Measurements from ENCODE around the gene PXMP4. TPM values are rescaled to one million over a fixed set of nuclear protein-coding genes. Genes with fewer than 3 reads are reported as not detected.
A peak's percentile ranks its signal among the peaks of the same experiment; 100 is the strongest.

Gene PXMP4
- total RNA-seq, 2 experiments from 2014 or later = 6.9 to 7.3 TPM

DNA sequence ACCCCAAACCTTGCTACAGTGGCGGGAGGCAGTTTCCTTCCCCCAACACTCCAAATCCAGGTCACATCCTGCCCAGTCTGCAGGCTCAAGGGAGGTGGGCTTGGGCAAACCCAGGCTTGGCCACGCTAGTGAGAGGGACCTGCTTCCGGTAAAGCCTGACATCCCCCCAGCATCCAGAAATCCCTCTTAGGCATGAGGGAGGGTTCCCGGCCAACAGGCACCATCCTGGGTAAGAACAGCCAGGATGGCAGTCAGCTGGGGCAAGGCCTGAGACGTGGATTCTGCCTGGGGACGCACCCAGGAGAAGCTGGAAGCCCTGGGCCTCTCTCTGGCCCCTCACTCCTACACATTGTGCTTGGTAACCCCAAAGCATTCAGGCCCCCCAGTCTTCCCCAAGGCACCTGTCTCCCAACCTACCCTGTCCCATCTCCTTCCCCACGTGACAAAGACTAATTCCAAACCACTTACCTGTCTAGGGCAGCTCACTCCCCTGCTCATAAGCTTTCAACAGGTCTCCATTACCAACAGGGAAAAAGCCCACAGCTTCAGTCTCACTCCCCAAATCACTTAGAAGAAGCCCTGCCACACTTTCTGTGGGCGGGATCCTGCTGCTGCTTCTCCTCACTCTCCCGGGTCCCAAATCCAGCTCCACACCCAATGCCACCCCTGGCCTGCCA, 55.9 kb downstream of the PXMP4 start:
- peaks cover 7% of the 10 kb centered on the region for H3K36me3 Mint-ChIP-seq
- H3K4me1 Mint-ChIP-seq = peaks cover 29% of the 10 kb centered on the region
- DNase-seq = no peak
- H3K27ac Mint-ChIP-seq = peak overlapping the region; percentile 76
- peak overlapping the region; percentile 84 for H3K4me3 Mint-ChIP-seq
- H3K27me3 Mint-ChIP-seq = no peaks in the 10 kb centered on the region
- no peaks in the 10 kb centered on the region for H3K9me3 Mint-ChIP-seq

DNA sequence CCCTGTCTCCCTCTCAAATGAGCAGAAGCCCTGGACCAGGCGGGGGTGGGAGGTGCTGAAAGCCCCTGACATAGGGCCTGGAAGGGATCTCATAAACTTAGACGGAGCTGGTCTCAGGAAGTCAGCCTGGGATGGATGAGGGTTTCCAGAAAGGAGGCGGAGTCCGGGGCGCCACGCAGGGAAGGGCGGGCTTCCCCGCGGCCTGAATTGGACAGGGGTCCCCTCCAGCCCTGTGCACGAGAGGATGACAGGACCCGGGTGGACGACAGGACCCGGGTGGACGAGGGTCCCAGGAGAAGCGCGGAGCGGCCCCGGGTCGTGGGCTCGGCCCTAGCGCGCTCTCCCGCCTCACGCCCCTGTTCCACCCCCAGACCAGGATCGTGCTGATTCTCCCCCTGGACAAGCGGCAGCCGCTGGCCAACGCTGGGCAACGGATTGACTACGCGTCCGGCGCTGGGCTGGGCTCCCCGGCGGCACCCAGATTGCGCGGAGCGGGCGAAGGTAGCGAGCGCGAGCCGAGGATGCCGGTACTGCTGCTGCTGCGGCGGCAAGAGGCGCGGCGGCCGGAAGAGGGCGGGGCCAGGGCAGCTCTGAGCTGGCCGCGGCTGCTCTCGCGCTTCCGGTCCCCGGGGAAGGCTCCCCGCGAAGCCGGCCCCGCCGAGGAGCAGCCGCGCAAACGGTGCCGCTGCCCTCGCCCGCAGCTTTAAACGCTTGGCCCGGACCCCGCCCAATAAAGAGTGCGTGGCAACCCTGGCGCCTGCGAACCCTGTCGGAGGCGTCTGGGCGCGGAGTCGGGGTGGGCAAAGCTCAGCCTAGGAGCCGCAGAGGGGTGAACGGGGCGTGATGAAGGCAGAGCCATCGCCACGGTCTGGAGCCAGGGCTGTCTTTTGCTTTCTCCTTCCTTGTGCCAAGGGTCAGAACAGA, 56.7 kb downstream of the PXMP4 start:
- no peaks in the 10 kb centered on the region for H3K9me3 Mint-ChIP-seq
- H3K27ac Mint-ChIP-seq = peak overlapping the region; percentile 83
- peaks cover 5% of the 10 kb centered on the region for H3K36me3 Mint-ChIP-seq
- H3K27me3 Mint-ChIP-seq = no peaks in the 10 kb centered on the region
- H3K4me1 Mint-ChIP-seq = peaks cover 27% of the 10 kb centered on the region
- DNase-seq = peak; percentile 92
- H3K4me3 Mint-ChIP-seq = peak overlapping the region; percentile 84

DNA sequence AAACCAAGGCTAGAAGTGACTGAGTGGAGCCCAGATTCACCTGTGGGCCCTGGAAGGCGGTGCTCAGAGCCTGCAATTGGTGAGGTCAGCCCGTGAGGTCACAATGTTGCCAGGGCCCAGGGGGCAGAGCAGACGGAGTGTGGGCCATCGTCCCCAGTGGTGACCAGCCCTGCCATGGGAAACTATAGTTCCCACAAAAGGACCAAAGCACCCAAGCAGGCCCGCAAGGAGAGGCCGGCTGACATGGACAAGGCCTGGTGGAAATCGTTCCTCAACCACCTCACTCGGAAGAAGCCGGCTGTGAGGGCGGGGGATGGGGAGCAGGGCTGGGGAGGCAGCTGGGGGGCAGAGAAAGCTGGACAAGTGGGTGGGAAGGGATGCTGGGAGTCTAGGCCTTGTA, 57.9 kb downstream of the PXMP4 start, which contains the start of gene C20orf144:
Gene C20orf144 (plus strand): TSS at position 156 of the 400 bp plus-strand sequence. CDS start 19 bp downstream, at position 175.
- H3K4me1 Mint-ChIP-seq = peaks cover 22% of the 10 kb centered on the region

DNA sequence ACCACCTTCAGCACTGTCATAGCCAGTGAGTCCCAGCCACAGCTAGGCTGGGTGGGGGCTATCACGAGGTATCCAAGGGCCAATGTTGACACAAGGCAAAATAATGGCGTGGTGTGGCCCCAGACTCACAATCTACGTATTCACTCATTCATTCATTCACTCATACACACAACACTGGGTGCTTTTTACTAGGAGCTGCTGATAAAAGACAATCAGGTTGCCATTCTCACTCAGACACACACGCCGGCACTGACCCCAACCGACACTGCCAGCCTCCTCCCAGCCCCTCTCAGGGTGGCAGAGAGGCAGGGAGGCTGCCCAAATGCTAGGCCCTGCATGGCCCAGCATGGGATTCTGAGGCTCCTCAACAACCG, 59.4 kb downstream of the PXMP4 start:
- Mint-ChIP-seq H3K27me3 (no peaks in the 10 kb centered on the region), H3K9me3 (no peaks in the 10 kb centered on the region), H3K4me3 (no peak overlapping the region), H3K36me3 (no peaks in the 10 kb centered on the region), H3K27ac (no peak overlapping the region), H3K4me1 (peaks cover 15% of the 10 kb centered on the region)
- DNase-seq = no peak

More for the DNA sequence above, 57.9 kb downstream of the PXMP4 start, which contains the start of gene C20orf144:
- DNase-seq = no peak
- Mint-ChIP-seq H3K27me3 (no peaks in the 10 kb centered on the region), H3K27ac (peak within 1 kb of the TSS; percentile 83), H3K4me3 (peak within 1 kb of the TSS; percentile 84), H3K9me3 (no peaks in the 10 kb centered on the region), H3K36me3 (no peaks in the 10 kb centered on the region)

DNA sequence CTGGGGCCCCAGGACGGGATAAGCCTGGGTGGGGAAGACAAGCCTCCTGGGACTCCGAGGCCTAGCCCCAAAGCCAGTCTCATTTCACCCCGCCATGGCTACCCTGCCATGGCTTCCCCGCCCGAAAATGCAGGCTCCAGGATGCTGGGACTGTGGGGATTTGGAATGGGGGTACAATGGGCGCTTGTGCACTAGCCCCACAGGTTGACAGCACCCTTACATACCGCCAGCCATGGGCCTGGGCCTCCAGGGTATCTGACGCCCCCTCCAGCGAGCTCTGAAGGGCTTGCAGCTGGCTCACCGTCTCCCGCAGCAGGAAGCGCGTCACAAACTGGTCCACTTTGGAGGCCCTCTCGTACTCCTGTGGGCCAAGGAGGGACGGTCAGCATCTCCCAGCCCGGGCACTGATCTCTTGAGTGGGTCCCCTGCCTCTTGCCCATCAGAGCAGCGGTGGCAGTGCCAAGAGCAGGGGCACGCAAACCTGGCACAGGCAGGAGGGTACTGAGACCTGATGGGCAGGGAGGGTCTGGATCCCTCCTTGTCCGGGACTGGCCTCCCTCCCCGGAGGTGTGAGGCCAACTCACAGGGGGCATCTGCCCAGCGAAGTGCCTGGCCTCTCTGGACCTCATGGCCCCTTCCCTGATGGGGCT, 60.0 kb downstream of the PXMP4 start:
- Mint-ChIP-seq H3K36me3 (no peaks in the 10 kb centered on the region), H3K9me3 (no peaks in the 10 kb centered on the region), H3K4me3 (no peak overlapping the region), H3K27me3 (no peaks in the 10 kb centered on the region), H3K27ac (no peak overlapping the region), H3K4me1 (peaks cover 11% of the 10 kb centered on the region)
- no peak for DNase-seq

DNA sequence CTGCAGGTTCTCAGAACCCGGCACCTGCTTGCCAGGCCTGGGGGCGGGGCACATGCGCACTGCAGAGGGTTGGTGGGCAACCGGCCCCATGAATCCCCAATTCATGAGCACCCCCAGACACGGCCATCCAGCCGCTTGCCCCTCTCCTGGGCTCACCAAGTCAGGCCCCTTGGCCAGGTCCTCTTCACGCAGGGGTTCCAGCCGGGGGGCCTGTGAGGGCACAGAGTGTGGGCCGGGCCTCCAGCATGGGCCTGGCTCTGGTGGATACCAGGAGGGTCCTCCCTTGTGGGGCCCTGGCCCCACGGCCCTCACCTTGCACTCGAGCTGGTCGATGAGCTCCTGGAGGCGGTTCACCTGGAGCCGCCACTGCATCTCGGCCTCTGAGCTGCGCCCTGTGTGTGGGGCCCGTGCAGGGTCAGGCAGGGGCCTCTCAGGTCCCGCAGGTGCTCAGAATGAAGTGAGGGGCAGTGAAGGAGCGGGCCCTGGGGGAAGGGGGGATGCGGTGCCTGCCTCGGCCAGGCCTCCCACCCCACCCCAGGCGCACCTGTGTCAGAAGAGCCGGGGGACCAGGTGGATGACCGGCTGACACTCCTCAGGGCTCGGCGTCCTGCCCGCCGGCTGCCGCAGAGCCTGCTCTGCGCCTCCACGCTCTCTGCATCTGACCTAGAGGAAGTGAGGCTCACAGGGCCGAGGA, 60.6 kb downstream of the PXMP4 start:
- Mint-ChIP-seq H3K4me1 (peaks cover 5% of the 10 kb centered on the region), H3K4me3 (no peak overlapping the region), H3K27ac (no peak overlapping the region), H3K36me3 (no peaks in the 10 kb centered on the region), H3K9me3 (no peaks in the 10 kb centered on the region), H3K27me3 (no peaks in the 10 kb centered on the region)
- no peak for DNase-seq

DNA sequence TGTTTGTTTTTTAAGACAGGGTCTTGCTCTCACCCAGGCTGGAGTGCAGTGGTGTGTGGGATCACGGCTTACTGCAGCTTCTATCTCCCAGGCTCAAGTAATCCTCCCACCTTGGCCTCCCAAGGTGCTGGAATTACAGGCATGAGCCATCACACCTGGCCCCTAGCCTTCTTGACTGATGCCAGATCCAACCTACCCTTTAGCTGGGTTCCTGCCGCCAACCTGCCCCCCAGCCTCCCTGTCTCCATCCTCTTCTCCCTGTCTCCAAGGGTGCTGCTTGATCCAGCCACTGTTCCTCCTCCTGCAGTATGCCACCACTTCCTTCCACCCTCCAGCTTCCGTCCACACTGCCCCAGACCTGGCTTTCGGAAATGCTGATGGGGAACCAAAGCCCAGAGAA, 61.2 kb downstream of the PXMP4 start:
- H3K36me3 Mint-ChIP-seq = no peaks in the 10 kb centered on the region
- H3K27me3 Mint-ChIP-seq = no peaks in the 10 kb centered on the region
- peaks cover 2% of the 10 kb centered on the region for H3K4me1 Mint-ChIP-seq
- DNase-seq = no peak
- no peak overlapping the region for H3K4me3 Mint-ChIP-seq
- H3K9me3 Mint-ChIP-seq = no peaks in the 10 kb centered on the region
- H3K27ac Mint-ChIP-seq = no peak overlapping the region

DNA sequence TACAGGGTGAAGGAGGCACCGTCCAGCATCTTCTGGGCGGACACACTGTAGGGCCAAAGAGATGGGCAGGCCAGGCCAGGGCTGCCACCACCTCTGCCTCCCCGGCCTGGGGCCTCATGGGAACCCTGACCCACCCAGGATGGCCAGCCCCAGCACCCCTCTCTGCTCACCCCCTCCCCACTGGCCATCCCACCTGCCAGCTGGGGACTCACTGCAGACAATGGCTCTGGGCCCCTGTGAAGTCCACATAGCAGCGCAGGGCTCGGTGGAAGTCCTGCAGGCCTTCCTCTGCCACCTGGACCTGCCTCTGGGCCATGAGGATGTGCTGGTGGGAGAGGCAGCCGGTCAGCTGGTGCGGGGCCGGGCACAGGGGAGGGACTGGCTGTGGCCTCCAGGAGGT, 61.6 kb downstream of the PXMP4 start:
- Mint-ChIP-seq H3K27ac (no peak overlapping the region), H3K4me1 (peaks cover 2% of the 10 kb centered on the region), H3K27me3 (no peaks in the 10 kb centered on the region), H3K9me3 (no peaks in the 10 kb centered on the region), H3K36me3 (no peaks in the 10 kb centered on the region), H3K4me3 (no peak overlapping the region)
- no peak for DNase-seq

DNA sequence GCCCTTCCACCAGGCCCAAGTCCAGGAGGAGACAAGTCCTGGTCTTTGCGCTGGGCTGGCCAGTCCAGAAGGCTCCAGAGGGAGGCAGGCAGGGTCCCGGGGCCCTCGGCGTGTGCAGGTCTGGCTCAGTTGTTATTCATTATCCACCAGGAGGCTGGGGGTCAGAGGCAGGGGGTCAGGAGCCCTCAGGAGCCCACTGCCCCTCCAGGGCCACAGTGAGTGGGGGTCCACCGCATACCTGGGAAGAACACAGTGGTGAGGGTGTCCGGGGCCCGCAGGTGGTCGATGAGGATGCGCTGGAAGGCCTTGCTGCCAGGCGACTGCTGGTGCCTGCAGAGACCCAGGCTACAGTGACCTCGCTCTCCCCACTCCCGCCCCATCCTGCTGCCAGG, 62.4 kb downstream of the PXMP4 start:
- Mint-ChIP-seq H3K36me3 (no peaks in the 10 kb centered on the region), H3K27me3 (no peaks in the 10 kb centered on the region), H3K4me3 (no peak overlapping the region), H3K4me1 (peaks cover 5% of the 10 kb centered on the region), H3K9me3 (no peaks in the 10 kb centered on the region), H3K27ac (no peak overlapping the region)
- no peak for DNase-seq

DNA sequence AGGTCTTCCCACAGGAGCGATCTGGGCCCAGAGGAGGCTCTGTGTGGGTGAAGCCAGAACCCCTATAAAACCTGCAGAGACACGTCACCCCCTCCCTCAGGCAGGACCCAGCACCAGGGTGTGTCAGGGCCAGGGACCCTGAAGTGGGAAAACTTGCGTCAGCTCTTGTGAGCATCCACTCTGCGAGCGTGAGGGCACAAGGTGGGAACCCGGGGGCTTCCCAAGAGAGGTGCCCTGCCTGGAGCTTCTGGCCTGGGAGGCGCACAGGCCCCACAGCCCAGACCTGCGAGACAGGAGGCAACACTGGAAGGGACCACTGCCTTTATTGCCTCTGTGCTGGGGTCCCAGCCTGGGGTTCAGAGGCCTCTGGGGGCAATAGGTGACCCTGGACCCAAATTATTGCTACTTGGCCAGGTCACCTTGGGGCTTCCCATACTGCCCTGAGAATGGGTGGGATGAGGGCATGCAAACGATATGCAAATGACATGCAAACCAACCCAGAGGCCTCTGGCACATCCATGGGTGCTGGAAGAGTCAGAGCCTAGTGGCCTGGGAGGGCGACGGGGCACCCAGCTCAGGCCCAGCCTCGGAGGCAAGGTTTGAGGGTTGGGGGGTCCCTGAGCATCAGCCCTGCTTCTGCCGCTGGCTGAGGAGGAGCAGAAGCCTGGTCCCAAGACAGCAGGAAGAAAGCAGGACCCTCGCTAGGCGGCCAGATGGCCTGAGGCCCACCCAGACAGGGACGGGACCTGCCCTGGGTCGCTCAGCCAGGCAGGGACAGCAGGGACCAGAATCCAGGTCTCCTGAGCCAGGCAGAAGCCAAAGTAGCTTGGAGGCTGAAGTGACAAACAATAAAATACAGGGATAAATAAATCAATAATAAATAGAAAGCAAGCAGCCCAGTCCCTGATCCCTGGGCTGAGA, 63.1 kb downstream of the PXMP4 start:
- H3K4me3 Mint-ChIP-seq = no peak overlapping the region

DNA sequence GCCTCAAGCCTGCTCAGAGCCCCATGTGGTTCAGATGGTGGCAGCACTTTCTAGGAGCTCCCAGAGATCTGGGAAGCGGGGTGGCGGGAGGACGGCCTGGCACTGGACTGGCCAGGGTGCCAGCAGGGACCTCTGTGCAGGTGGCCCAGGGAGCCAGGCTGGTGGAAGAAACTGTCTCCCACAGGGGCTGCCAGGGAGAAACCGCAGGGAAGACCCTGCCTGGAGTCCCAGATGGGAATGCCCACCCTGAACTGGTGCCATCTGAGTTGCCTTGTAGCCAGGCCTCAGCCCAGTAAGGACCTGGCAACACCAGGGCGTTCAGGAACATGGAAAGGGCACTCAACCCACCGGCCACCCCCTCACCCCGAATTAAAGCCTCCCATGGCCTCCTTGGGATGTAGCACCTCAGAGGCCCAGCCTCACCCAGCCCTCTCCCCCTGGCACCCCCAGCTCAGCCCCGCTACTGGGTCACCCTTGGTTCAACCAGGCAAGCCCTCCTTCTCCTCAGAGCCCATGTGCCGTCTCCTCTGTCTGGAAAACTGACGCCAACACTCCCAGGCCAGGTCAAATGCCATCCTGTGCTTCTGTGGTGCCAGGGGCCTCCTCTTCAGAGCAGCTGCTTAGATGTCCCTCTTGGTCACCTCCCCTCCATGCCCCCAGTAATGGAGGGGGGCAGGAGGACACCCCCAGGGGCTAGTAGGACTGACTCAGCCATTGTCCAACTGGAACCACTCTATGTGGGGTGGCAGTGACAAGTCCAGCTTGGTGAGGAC, 63.9 kb downstream of the PXMP4 start:
- no peak for DNase-seq
- Mint-ChIP-seq H3K36me3 (no peaks in the 10 kb centered on the region), H3K9me3 (no peaks in the 10 kb centered on the region), H3K4me1 (peaks cover 6% of the 10 kb centered on the region), H3K27me3 (no peaks in the 10 kb centered on the region), H3K4me3 (no peak overlapping the region), H3K27ac (no peak overlapping the region)

More for the DNA sequence above, 63.1 kb downstream of the PXMP4 start:
- H3K4me1 Mint-ChIP-seq = peaks cover 6% of the 10 kb centered on the region
- H3K27me3 Mint-ChIP-seq = no peaks in the 10 kb centered on the region
- H3K36me3 Mint-ChIP-seq = no peaks in the 10 kb centered on the region
- H3K9me3 Mint-ChIP-seq = no peaks in the 10 kb centered on the region
- H3K27ac Mint-ChIP-seq = no peak overlapping the region
- DNase-seq = no peak

DNA sequence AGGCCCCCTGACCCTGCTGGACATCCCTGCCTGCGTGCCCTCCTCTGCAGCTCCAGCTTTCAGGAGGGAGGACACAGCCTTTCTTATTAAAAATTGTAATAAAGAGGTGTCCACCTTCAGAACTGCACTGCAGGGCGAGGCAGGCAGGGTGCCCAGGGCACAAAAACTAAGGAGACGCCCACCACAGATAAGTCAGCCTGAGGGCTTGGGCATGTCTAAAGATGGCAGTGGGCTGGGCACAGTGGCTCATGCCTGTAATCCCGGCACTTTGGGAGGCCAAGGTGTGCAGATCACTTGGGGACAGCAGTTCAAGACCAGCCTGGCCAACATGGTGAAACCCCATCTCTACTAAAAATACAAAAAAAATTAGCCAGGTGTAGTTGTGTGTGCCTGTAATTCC, 64.9 kb downstream of the PXMP4 start:
- Mint-ChIP-seq H3K27ac (no peak overlapping the region), H3K27me3 (no peaks in the 10 kb centered on the region), H3K36me3 (no peaks in the 10 kb centered on the region), H3K4me3 (no peak overlapping the region), H3K9me3 (no peaks in the 10 kb centered on the region), H3K4me1 (peaks cover 6% of the 10 kb centered on the region)
- no peak for DNase-seq

DNA sequence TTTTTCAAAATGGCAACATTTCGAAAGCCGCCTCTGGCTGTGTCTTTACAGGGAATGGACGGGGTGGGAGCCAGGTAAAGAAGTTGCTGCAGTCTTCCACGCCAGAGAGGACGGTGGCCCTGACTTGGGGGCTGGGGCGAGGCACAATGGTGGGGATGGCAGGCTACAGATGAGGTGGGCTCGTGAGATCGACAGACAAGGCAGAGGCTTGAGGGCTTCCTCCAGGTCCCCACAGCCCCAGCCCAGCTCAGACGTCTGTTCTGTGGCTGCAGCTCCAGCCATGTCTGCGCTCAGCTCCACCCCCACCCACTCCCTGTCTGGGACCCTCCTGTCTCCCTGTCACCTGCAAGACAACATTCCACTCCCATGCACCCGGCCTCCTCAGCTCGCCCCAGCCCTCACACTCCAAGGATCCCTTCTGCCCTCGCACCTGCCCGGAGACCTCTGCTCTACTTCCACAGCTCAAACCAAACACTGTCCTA, 65.4 kb downstream of the PXMP4 start:
- H3K9me3 Mint-ChIP-seq = no peaks in the 10 kb centered on the region
- H3K27me3 Mint-ChIP-seq = no peaks in the 10 kb centered on the region
- no peaks in the 10 kb centered on the region for H3K36me3 Mint-ChIP-seq
- H3K4me1 Mint-ChIP-seq = peaks cover 9% of the 10 kb centered on the region
- H3K4me3 Mint-ChIP-seq = no peak overlapping the region
- no peak for DNase-seq
- H3K27ac Mint-ChIP-seq = no peak overlapping the region
